Mammary epithelial cell (primary cell): ENCODE measurements around the gene APOA4.

ENCODE experiments used
- CTCF ChIP-seq, 2 donors: IDR thresholded peaks in 1 of 2; conservative IDR thresholded peaks in 1 of 2; 2 replicates each; pipeline ENCODE4 v1.5.1; 2011 to 2012; ENCODE audit warnings: inconsistent platforms in 2 of 2, low read length in 2 of 2, mild to moderate bottlenecking in 2 of 2, control low read depth in 1 of 2, low read depth in 1 of 2; ENCODE audit not compliant: insufficient read depth in 1 of 2; ENCODE audit errors: extremely low read depth in 1 of 2
- EZH2 ChIP-seq: IDR thresholded peaks from 2 replicates; pipeline ENCODE4 v1.6.1; 2012; ENCODE audit warnings: low read length, inconsistent platforms, borderline replicate concordance

GRCh38 chr11:116798368-116798767 lies 24.7 kb downstream of the APOA4 start:
- TF ChIP-seq EZH2: no peak
- no peak for TF ChIP-seq CTCF (conservative IDR thresholded peaks at IDR 0.05 in 1 of 2, IDR thresholded peaks at IDR 0.05 in 1 of 2; ENCODE audit: extremely low read depth in 1 of 2, insufficient read depth in 1 of 2, low read depth in 1 of 2, low read length in 2 of 2)
